NCI-H524 (cell line): ENCODE results near the gene SEPTIN12.

Experiments used
- DNase-seq, 2 experiments: peaks; one replicate each; lab custom pipeline; 2025; lab: John Stamatoyannopoulos, UW

Gene SEPTIN12

GRCh38 chr16:4787627-4788482 is at the start of gene SEPTIN12:
Gene SEPTIN12 (minus strand): TSS chr16:4788345. CDS start chr16:4787645, 700 bp downstream.
- DNase-seq = peak; percentile 98 to 99

- DNase-seq = no peak
Measured at GRCh38 chr16:4836727-4837126, 48.6 kb upstream of the SEPTIN12 start.

GRCh38 chr16:4833584-4833983 is 45.4 kb upstream of the SEPTIN12 start:
- no peak for DNase-seq

- no peak for DNase-seq
Measured at GRCh38 chr16:4832698-4833343, 44.7 kb upstream of the SEPTIN12 start.

- DNase-seq = no peak
Measured at GRCh38 chr16:4831616-4832015, 43.5 kb upstream of the SEPTIN12 start.

- no peak for DNase-seq
Measured at GRCh38 chr16:4830408-4830807, 42.3 kb upstream of the SEPTIN12 start.

GRCh38 chr16:4828567-4829321 is 40.6 kb upstream of the SEPTIN12 start:
- DNase-seq = no peak

GRCh38 chr16:4826980-4827379 is 38.8 kb upstream of the SEPTIN12 start:
- DNase-seq = no peak

GRCh38 chr16:4826526-4826925 is 38.4 kb upstream of the SEPTIN12 start:
- DNase-seq = no peak

GRCh38 chr16:4825196-4825595 is 37.1 kb upstream of the SEPTIN12 start:
- no peak for DNase-seq

- DNase-seq = no peak
Measured at GRCh38 chr16:4820652-4821051, 32.5 kb upstream of the SEPTIN12 start.

- no peak for DNase-seq
Measured at GRCh38 chr16:4814542-4815173, 26.5 kb upstream of the SEPTIN12 start.

- DNase-seq = no peak
Measured at GRCh38 chr16:4814046-4814445, 25.9 kb upstream of the SEPTIN12 start.

GRCh38 chr16:4813251-4814003 is 25.3 kb upstream of the SEPTIN12 start:
- no peak for DNase-seq

GRCh38 chr16:4811773-4812172 is 23.6 kb upstream of the SEPTIN12 start:
- no peak for DNase-seq

GRCh38 chr16:4811242-4811641 is 23.1 kb upstream of the SEPTIN12 start:
- DNase-seq = no peak

- no peak for DNase-seq
Measured at GRCh38 chr16:4806280-4806679, 18.1 kb upstream of the SEPTIN12 start.

- DNase-seq = no peak
Measured at GRCh38 chr16:4805231-4805630, 17.1 kb upstream of the SEPTIN12 start.

- DNase-seq = no peak
Measured at GRCh38 chr16:4803898-4804762, 16.0 kb upstream of the SEPTIN12 start.

- no peak for DNase-seq
Measured at GRCh38 chr16:4803401-4803844, 15.3 kb upstream of the SEPTIN12 start.
